Astrocyte (in vitro differentiated cells and primary cell): ENCODE data around the gene ARHGEF2. TPM values are rescaled to one million over a fixed set of nuclear protein-coding genes. Genes with fewer than 3 reads are reported as not detected.
A peak's percentile ranks its signal among the peaks of the same experiment; 100 is the strongest.

Experiments used
- DNase-seq: peaks from one replicate; pipeline ENCODE4 v3.0.0-alpha.2; 2010; ENCODE audit warnings: low read depth
- FAIRE-seq: peaks from 2 replicates; lab custom pipeline; 2011; peaks lifted over from hg19 to GRCh38; lab: Jason Lieb, UNC
- H2AFZ ChIP-seq: 2 replicates; pipeline ENCODE4 v1.6.0; 2012; ENCODE audit warnings: low read depth, low read length, inconsistent platforms
- H3K27ac ChIP-seq: 2 replicates; pipeline ENCODE4 v1.5.1; 2011; ENCODE audit warnings: low read depth, low read length, inconsistent platforms
- H3K27me3 ChIP-seq: 2 replicates; pipeline ENCODE4 v1.6.0; 2011; ENCODE audit warnings: low read length, inconsistent platforms; ENCODE audit not compliant: insufficient read depth
- H3K36me3 ChIP-seq: 2 replicates; pipeline ENCODE4 v1.5.1; 2011; ENCODE audit warnings: low read length, inconsistent platforms; ENCODE audit not compliant: insufficient read depth
- H3K4me1 ChIP-seq: 2 replicates; pipeline ENCODE4 v1.5.1; 2011; ENCODE audit warnings: low read length, inconsistent platforms; ENCODE audit not compliant: insufficient read depth
- H3K4me2 ChIP-seq: 2 replicates; pipeline ENCODE4 v1.6.0; 2012; ENCODE audit warnings: low read length, inconsistent platforms
- H3K4me3 ChIP-seq: 2 replicates; pipeline ENCODE4 v1.5.1; 2011; ENCODE audit warnings: low read depth, mild to moderate bottlenecking, low read length, inconsistent platforms; ENCODE audit not compliant: insufficient read depth
- H3K79me2 ChIP-seq: 2 replicates; pipeline ENCODE4 v1.6.0; 2012; ENCODE audit warnings: mild to moderate bottlenecking, low read length, inconsistent platforms; ENCODE audit not compliant: insufficient read depth
- H3K9ac ChIP-seq: 2 replicates; pipeline ENCODE4 v1.6.0; 2012; ENCODE audit warnings: mild to moderate bottlenecking, low read length, inconsistent platforms
- H3K9me3 ChIP-seq: 2 replicates; pipeline ENCODE4 v1.5.1; 2012; ENCODE audit warnings: low read depth, mild to moderate bottlenecking, low read length, inconsistent platforms; ENCODE audit not compliant: insufficient read depth
- H4K20me1 ChIP-seq: 2 replicates; pipeline ENCODE4 v1.6.0; 2012; ENCODE audit warnings: low read length, inconsistent platforms; ENCODE audit not compliant: insufficient read depth
- H3K27ac Mint-ChIP-seq: one replicate; pipeline ENCODE4 v1.8.0; 2021; ENCODE audit warnings: mild to moderate bottlenecking, mixed read lengths; ENCODE audit not compliant: unreplicated experiment
- H3K27me3 Mint-ChIP-seq: one replicate; pipeline ENCODE4 v1.8.0; 2021; ENCODE audit warnings: low read depth, mixed read lengths; ENCODE audit not compliant: unreplicated experiment
- H3K36me3 Mint-ChIP-seq: one replicate; pipeline ENCODE4 v1.8.0; 2021; ENCODE audit warnings: low read depth, mixed read lengths; ENCODE audit not compliant: unreplicated experiment
- H3K4me1 Mint-ChIP-seq: one replicate; pipeline ENCODE4 v1.8.0; 2021; ENCODE audit warnings: low read depth, mixed read lengths; ENCODE audit not compliant: unreplicated experiment
- H3K4me3 Mint-ChIP-seq: one replicate; pipeline ENCODE4 v1.8.0; 2021; ENCODE audit warnings: mild to moderate bottlenecking, moderate library complexity, mixed read lengths; ENCODE audit not compliant: unreplicated experiment
- H3K9me3 Mint-ChIP-seq: one replicate; pipeline ENCODE4 v1.8.0; 2021; ENCODE audit warnings: mild to moderate bottlenecking, mixed read lengths; ENCODE audit not compliant: unreplicated experiment
- EZH2 ChIP-seq: IDR thresholded peaks from 2 replicates; pipeline ENCODE4 v1.6.1; 2012; ENCODE audit warnings: mild to moderate bottlenecking, low read length, inconsistent platforms; ENCODE audit not compliant: insufficient read depth
- total RNA-seq: library from RNA; stranded (reverse); gene quantifications from 2 replicates; pipeline ENCODE4 v1.2.1, GENCODE V29; 2021
- TF ChIP-seq, protein P1 (sequence below): IDR thresholded peaks from 2 replicates; pipeline ENCODE4 v1.5.1; 2011; ENCODE audit warnings: low read depth, mild to moderate bottlenecking, inconsistent platforms, low read length, moderate library complexity; ENCODE audit not compliant: insufficient read depth

The ARHGEF2 gene
- total RNA-seq, 1 donor from 2014 or later: 99.3 TPM

DNA sequence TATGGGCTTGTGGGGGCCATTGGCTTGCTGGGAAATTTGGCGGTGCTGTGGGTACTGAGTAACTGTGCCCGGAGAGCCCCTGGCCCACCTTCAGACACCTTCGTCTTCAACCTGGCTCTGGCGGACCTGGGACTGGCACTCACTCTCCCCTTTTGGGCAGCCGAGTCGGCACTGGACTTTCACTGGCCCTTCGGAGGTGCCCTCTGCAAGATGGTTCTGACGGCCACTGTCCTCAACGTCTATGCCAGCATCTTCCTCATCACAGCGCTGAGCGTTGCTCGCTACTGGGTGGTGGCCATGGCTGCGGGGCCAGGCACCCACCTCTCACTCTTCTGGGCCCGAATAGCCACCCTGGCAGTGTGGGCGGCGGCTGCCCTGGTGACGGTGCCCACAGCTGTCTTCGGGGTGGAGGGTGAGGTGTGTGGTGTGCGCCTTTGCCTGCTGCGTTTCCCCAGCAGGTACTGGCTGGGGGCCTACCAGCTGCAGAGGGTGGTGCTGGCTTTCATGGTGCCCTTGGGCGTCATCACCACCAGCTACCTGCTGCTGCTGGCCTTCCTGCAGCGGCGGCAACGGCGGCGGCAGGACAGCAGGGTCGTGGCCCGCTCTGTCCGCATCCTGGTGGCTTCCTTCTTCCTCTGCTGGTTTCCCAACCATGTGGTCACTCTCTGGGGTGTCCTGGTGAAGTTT is 36.4 kb downstream of the ARHGEF2 start:
- Histone ChIP-seq H4K20me1 (peaks cover 11% of the 10 kb centered on the region), H3K27me3 (no peaks in the 10 kb centered on the region), H3K79me2 (no peaks in the 10 kb centered on the region), H3K36me3 (peaks cover 14% of the 10 kb centered on the region), H3K27ac (no peak overlapping the region), H3K4me1 (peaks cover 28% of the 10 kb centered on the region), H2AFZ (no peak overlapping the region), H3K4me2 (no peak overlapping the region), H3K4me3 (no peak overlapping the region), H3K9me3 (no peaks in the 10 kb centered on the region), H3K9ac (no peak overlapping the region)
- Mint-ChIP-seq H3K4me3 (no peak overlapping the region), H3K27me3 (no peaks in the 10 kb centered on the region), H3K9me3 (no peaks in the 10 kb centered on the region), H3K27ac (no peak overlapping the region), H3K36me3 (peaks cover 9% of the 10 kb centered on the region), H3K4me1 (peaks cover 18% of the 10 kb centered on the region)
- no peak for FAIRE-seq
- no peak for DNase-seq
- no peak for TF ChIP-seq EZH2
- TF ChIP-seq, protein P1, sequence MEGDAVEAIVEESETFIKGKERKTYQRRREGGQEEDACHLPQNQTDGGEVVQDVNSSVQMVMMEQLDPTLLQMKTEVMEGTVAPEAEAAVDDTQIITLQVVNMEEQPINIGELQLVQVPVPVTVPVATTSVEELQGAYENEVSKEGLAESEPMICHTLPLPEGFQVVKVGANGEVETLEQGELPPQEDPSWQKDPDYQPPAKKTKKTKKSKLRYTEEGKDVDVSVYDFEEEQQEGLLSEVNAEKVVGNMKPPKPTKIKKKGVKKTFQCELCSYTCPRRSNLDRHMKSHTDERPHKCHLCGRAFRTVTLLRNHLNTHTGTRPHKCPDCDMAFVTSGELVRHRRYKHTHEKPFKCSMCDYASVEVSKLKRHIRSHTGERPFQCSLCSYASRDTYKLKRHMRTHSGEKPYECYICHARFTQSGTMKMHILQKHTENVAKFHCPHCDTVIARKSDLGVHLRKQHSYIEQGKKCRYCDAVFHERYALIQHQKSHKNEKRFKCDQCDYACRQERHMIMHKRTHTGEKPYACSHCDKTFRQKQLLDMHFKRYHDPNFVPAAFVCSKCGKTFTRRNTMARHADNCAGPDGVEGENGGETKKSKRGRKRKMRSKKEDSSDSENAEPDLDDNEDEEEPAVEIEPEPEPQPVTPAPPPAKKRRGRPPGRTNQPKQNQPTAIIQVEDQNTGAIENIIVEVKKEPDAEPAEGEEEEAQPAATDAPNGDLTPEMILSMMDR: no peak

DNA sequence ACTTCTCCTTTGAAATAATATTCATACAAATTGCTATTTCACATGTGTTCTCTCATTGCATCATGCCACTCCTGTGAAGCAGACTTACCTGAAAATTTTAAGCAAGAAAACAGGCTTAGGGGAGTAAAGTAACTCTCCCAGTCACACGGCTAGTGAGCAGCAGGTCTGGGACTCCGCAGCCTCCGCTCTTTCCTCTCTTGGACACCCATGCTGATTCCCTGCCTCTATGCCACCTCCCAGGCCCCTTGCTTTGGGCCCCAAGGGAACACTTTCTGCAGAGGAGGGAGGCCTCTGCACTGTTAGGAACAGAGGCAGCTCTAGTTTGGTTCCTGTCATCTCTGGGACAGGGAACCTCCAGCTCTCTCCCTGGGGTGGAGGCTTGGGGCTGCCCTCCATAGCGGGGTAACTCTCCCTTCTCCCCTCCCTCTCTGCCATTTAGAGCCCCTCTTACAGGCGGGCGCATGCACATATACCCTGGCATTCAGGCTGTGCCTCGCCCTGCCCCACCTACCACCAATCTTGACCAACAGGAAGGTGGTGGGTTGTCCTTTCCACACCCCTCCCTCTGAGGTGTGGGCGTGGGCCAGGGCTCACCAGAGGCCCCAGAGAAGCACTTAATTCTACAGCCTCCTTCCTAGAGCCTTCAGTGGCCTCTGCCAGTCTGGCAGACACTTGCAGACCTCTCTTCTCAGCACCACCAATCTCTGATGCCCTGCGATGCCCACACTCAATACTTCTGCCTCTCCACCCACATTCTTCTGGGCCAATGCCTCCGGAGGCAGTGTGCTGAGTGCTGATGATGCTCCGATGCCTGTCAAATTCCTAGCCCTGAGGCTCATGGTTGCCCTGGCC is 37.1 kb downstream of the ARHGEF2 start, which contains the start of gene RXFP4:
RXFP4 (plus strand) TSS at position 646 of the 852 bp plus-strand sequence; CDS start at position 718, 72 bp downstream.
- no peaks in the 10 kb centered on the region for H3K27me3 Mint-ChIP-seq
- Histone ChIP-seq H3K4me1 (peaks cover 28% of the 10 kb centered on the region), H3K4me3 (no peak within 1 kb of the TSS), H3K9ac (peak within 1 kb of the TSS; percentile 18), H4K20me1 (peaks cover 3% of the 10 kb centered on the region), H3K9me3 (no peaks in the 10 kb centered on the region), H3K79me2 (no peaks in the 10 kb centered on the region), H3K4me2 (peak within 1 kb of the TSS; percentile 19), H3K27ac (no peak within 1 kb of the TSS), H3K27me3 (no peaks in the 10 kb centered on the region), H2AFZ (no peak within 1 kb of the TSS), H3K36me3 (peaks cover 6% of the 10 kb centered on the region)
- no peaks in the 10 kb centered on the region for H3K9me3 Mint-ChIP-seq
- TF ChIP-seq, protein P1: no peak
- TF ChIP-seq EZH2: no peak
- peaks cover 4% of the 10 kb centered on the region for H3K36me3 Mint-ChIP-seq
- peak within 1 kb of the TSS; percentile 27 for H3K4me3 Mint-ChIP-seq
- no peak for FAIRE-seq
- peak; percentile 14 for DNase-seq
- H3K27ac Mint-ChIP-seq: peak within 1 kb of the TSS; percentile 78
- H3K4me1 Mint-ChIP-seq: peaks cover 16% of the 10 kb centered on the region
